BJ (cell line): ENCODE results near the gene CDH22. TPM values are rescaled to one million over a fixed set of nuclear protein-coding genes. Genes with fewer than 3 reads are reported as not detected.

Experiments
- CTCF ChIA-PET: fragments of 350-600 bp; formaldehyde crosslinking; extraction: SDS; loops from one replicate; lab custom pipeline; 2021; ENCODE audit warnings: antibody characterized with exemption, inconsistent platforms; lab: Yijun Ruan, JAX
- POLR2A ChIA-PET: fragments of 300-600 bp; sonication (Branson Sonifier 250); formaldehyde crosslinking; extraction: SDS; loops from one replicate; lab custom pipeline; 2021; ENCODE audit warnings: antibody characterized with exemption; lab: Charles Lee
- DNase-seq: peaks from one replicate; pipeline ENCODE4 v3.0.0-alpha.2; 2011; ENCODE audit warnings: low read depth
- H3K27me3 ChIP-seq: 2 replicates; pipeline ENCODE4 v1.6.0; 2011; ENCODE audit warnings: low read length; ENCODE audit not compliant: control insufficient read depth, insufficient read depth
- H3K36me3 ChIP-seq: 2 replicates; pipeline ENCODE4 v1.5.1; 2011; ENCODE audit warnings: low read length; ENCODE audit not compliant: control insufficient read depth, insufficient read depth
- H3K4me3 ChIP-seq: 2 replicates; pipeline ENCODE4 v1.5.1; 2011; ENCODE audit warnings: low read depth, mild to moderate bottlenecking, control low read depth, low read length
- CTCF ChIP-seq: IDR thresholded peaks from 2 replicates; pipeline ENCODE4 v1.5.1; 2011; ENCODE audit warnings: low read depth, mild to moderate bottlenecking, control low read depth, inconsistent platforms, low read length, moderate library complexity; ENCODE audit not compliant: insufficient read depth
- polyA plus RNA-seq: library from polyadenylated mRNA; depleted of rRNA; stranded (reverse); fragments of >200 nt; gene quantifications from 2 replicates; pipeline ENCODE4 v1.2.3, GENCODE V29; 2011

Gene CDH22
- polyA plus RNA-seq, 1 experiment: not detected

DNA sequence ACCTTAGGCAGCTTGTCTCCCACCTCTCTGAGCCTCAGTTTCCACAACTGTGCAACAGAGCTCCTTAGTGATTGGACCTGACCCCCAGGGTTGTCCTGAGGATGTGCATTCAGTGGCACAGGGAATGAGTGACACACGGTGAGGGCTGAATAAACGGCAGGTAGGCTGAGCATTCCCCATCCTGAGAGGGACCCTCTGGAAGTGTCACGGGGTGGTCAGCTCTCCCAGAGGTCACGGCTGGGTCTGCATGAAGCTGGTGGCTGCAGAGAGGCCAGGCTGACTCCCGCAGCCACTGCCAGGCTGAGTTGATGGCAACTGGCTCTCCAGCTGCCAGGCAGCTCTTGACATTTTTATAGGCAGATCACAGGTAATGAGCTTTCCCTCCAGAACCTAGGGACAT is 147.6 kb downstream of the CDH22 start:
- no peaks in the 10 kb centered on the region for H3K36me3 ChIP-seq
- no peak for TF ChIP-seq CTCF
- ChIA-PET POLR2A (no interaction called here), CTCF (interaction anchor here (0.9 to 1.6 kb wide), 3 partner anchors 9 to 138 kb away, joined by 4 read pairs; no protein-coding TSS in a partner anchor)
- H3K27me3 ChIP-seq: peaks cover 15% of the 10 kb centered on the region
- no peak for DNase-seq
- H3K4me3 ChIP-seq: no peak overlapping the region

DNA sequence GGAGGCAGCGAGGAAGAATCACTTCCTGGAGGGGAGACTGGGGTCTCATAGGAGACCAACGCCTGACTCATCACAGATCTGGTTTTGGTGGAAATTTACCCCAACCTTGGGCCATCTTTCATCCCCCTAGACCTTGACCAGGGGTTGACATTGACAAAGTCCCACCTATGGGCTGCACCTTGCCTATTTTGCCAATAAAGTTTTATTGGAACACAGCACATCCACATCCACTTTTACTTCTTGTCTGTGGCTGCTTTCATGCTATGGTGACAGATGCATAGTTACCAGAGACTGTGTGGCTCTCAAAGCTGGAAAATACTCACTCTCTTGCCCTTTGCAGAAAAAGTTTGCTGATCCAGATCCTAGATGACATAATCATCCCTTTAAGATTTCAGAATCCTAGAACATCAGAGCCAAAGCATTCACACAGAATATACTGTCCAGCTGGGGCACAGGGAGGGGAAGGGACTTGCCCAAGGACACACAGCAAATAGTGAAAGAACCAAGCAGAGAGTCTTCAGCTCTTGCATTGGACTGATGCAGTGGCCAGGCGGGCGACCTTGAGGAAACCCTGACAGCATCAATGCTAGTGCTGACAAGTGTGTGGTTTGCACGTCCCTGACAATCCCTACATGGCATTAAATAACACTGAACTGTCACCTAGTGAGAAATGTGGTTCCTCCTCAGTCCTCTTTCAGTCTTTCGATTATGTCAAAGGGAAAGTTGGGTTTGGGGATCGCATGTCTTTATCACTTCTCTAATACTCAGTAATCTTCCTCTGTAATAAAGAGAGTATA is 149.0 kb downstream of the CDH22 start:
- Histone ChIP-seq H3K27me3 (peaks cover 13% of the 10 kb centered on the region), H3K4me3 (no peak overlapping the region), H3K36me3 (no peaks in the 10 kb centered on the region)
- no peak for DNase-seq
- CTCF ChIA-PET: interaction anchor here (1.6 kb wide), 1 partner anchor 8 kb away, joined by 4 read pairs; no protein-coding TSS in a partner anchor
- POLR2A ChIA-PET: no interaction called here
- no peak for TF ChIP-seq CTCF

- POLR2A ChIA-PET: interaction anchor here (0.6 kb wide), 1 partner anchor 443 kb away, joined by 8 read pairs; no protein-coding TSS in a partner anchor
- no peak for DNase-seq
- CTCF ChIA-PET: no interaction called here
- Histone ChIP-seq H3K36me3 (no peaks in the 10 kb centered on the region), H3K27me3 (peaks cover 12% of the 10 kb centered on the region), H3K4me3 (no peak overlapping the region)
- TF ChIP-seq CTCF: no peak
These were observed 149.8 kb downstream of the CDH22 start for GRCh38 chr20:46158476-46158987.

DNA sequence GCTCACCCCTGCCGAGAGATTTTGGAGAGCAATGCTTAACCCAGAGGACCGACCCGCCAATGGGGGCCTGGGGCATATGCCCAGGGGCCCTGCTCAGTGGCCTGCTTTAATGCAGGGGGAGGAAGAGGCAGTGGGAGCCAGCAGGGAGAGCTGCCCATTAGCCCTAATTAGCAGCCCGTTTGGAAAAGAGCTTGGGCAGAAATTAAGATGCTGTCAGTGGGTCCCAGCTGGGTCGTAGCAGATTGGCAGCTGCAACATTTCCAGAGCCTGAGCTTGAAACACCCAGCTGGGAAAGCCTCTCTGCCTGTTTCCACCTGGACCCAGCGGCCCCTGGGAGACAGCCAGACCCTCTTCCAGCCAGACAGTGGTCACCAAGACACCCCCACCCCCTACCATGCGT is 150.7 kb downstream of the CDH22 start:
- Histone ChIP-seq H3K4me3 (no peak overlapping the region), H3K36me3 (no peaks in the 10 kb centered on the region), H3K27me3 (peaks cover 11% of the 10 kb centered on the region)
- ChIA-PET CTCF (interaction anchor here (1.2 to 1.5 kb wide), 2 partner anchors 16 to 29 kb away, joined by 3 to 4 read pairs; no protein-coding TSS in a partner anchor), POLR2A (no interaction called here)
- DNase-seq: no peak
- TF ChIP-seq CTCF: no peak

GRCh38 chr20:46157076-46157592 is 151.2 kb downstream of the CDH22 start:
- Histone ChIP-seq H3K4me3 (no peak overlapping the region), H3K27me3 (peaks cover 11% of the 10 kb centered on the region), H3K36me3 (no peaks in the 10 kb centered on the region)
- DNase-seq: no peak
- POLR2A ChIA-PET: no interaction called here
- CTCF ChIA-PET: interaction anchor here (0.7 to 1.5 kb wide), 3 partner anchors 17 to 144 kb away, joined by 3 to 4 read pairs (median 4); no protein-coding TSS in a partner anchor
- TF ChIP-seq CTCF: no peak
